IMR-90 (cell line): ENCODE measurements around the gene KLF16. TPM values are rescaled to one million over a fixed set of nuclear protein-coding genes. Genes with fewer than 3 reads are reported as not detected.

Experiments used
- NFE2L2 ChIP-seq: fragments of 150-350 bp; IDR thresholded peaks from 2 replicates; pipeline ENCODE4 v1.6.1; 2016; ENCODE audit warnings: low read depth, mild to moderate bottlenecking, low read length
- RAD21 ChIP-seq: IDR thresholded peaks from 2 replicates; pipeline ENCODE4 v1.6.1; 2012; ENCODE audit warnings: low read length, improper control_type of control experiment
- RCOR1 ChIP-seq: IDR thresholded peaks from 2 replicates; pipeline ENCODE4 v1.6.1; 2012; ENCODE audit warnings: mild to moderate bottlenecking, low read length, improper control_type of control experiment; ENCODE audit not compliant: insufficient replicate concordance
- SMC3 ChIP-seq: fragments of 150-350 bp; IDR thresholded peaks from 2 replicates; pipeline ENCODE4 v1.6.1; 2016; ENCODE audit warnings: low read depth, mild to moderate bottlenecking, antibody characterized with exemption, low read length, moderate library complexity
- polyA plus RNA-seq, 3 experiments: library from polyadenylated mRNA; depleted of rRNA; stranded (reverse); fragments of >200 nt; gene quantifications; 2 replicates each; pipeline ENCODE4 v1.2.3, GENCODE V29; 2012; ENCODE audit warnings: low replicate concordance in 1 of 3
- total RNA-seq: library from RNA; depleted of rRNA; stranded (reverse); fragments of >200 nt; gene quantifications from 2 replicates; pipeline ENCODE4 v1.2.3, GENCODE V29; 2012
- TF ChIP-seq, protein P1 (sequence below): conservative IDR thresholded peaks from 2 replicates; pipeline ENCODE4 v1.5.1; 2012; ENCODE audit warnings: mild to moderate bottlenecking, low read depth, low read length, improper control_type of control experiment

KLF16 gene
- total and polyA plus RNA-seq, 2 of the 4 experiments (the other 2 are of a cell fraction), result 0.90 to 13.1 TPM

GRCh38 chr19:1837625-1838105, 25.7 kb downstream of the KLF16 start (continued):
- peak; percentile 46 for TF ChIP-seq SMC3
- TF ChIP-seq NFE2L2, result no peak
- TF ChIP-seq, protein P1, sequence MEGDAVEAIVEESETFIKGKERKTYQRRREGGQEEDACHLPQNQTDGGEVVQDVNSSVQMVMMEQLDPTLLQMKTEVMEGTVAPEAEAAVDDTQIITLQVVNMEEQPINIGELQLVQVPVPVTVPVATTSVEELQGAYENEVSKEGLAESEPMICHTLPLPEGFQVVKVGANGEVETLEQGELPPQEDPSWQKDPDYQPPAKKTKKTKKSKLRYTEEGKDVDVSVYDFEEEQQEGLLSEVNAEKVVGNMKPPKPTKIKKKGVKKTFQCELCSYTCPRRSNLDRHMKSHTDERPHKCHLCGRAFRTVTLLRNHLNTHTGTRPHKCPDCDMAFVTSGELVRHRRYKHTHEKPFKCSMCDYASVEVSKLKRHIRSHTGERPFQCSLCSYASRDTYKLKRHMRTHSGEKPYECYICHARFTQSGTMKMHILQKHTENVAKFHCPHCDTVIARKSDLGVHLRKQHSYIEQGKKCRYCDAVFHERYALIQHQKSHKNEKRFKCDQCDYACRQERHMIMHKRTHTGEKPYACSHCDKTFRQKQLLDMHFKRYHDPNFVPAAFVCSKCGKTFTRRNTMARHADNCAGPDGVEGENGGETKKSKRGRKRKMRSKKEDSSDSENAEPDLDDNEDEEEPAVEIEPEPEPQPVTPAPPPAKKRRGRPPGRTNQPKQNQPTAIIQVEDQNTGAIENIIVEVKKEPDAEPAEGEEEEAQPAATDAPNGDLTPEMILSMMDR, result peak; percentile 78
- peak; percentile 54 for TF ChIP-seq RAD21
- TF ChIP-seq RCOR1, result no peak
